Upper lobe of right lung (tissue), 1 donor: ENCODE results near the gene NKPD1. TPM values are rescaled to one million over a fixed set of nuclear protein-coding genes. Genes with fewer than 3 reads are reported as not detected.

Experiments
- ATAC-seq: fragments of 200-7000 bp; cut with Tn5 transposase; one replicate; pipeline ENCODE4 v1.9.1; 2020; ENCODE audit warnings: mild to moderate bottlenecking, moderate library complexity
- DNase-seq: peaks from one replicate; pipeline ENCODE4 v3.0.0-alpha.2; 2020
- H3K27ac ChIP-seq: fragments of 200-600 bp; one replicate; pipeline ENCODE4 v1.8.0; 2022
- H3K27me3 ChIP-seq: fragments of 200-600 bp; one replicate; pipeline ENCODE4 v1.8.0; 2022; ENCODE audit warnings: mild to moderate bottlenecking
- H3K36me3 ChIP-seq: fragments of 200-600 bp; one replicate; pipeline ENCODE4 v1.8.0; 2022
- H3K4me1 ChIP-seq: fragments of 200-600 bp; one replicate; pipeline ENCODE4 v1.8.0; 2022
- H3K4me3 ChIP-seq: fragments of 200-600 bp; one replicate; pipeline ENCODE4 v1.8.0; 2022; ENCODE audit warnings: mild to moderate bottlenecking
- H3K9me3 ChIP-seq: fragments of 200-600 bp; one replicate; pipeline ENCODE4 v1.8.0; 2022
- intact Hi-C: fragments of 100-400 bp; cut with DNase I; formaldehyde crosslinking; loops from one replicate; pipeline ENCODE4 v1.11.0; 2022
- total RNA-seq: library from RNA; stranded (reverse); fragmentation: NEBNext Ultra II Directional; extraction: Animal tissue kit (Norgen Biotek cat#: 25700); gene quantifications from one replicate; pipeline ENCODE4 v1.2.1, GENCODE V29; 2021
- TF ChIP-seq, protein P1 (sequence below): fragments of 200-600 bp; IDR thresholded peaks from one replicate; pipeline ENCODE4 v1.8.0; 2022; ENCODE audit warnings: antibody characterized with exemption
- donor health status: DM: no; HTN: yes; CAD: no; lungs with severe emphysema.

Gene NKPD1
- total RNA-seq, 1 donor from 2014 or later = not detected

DNA sequence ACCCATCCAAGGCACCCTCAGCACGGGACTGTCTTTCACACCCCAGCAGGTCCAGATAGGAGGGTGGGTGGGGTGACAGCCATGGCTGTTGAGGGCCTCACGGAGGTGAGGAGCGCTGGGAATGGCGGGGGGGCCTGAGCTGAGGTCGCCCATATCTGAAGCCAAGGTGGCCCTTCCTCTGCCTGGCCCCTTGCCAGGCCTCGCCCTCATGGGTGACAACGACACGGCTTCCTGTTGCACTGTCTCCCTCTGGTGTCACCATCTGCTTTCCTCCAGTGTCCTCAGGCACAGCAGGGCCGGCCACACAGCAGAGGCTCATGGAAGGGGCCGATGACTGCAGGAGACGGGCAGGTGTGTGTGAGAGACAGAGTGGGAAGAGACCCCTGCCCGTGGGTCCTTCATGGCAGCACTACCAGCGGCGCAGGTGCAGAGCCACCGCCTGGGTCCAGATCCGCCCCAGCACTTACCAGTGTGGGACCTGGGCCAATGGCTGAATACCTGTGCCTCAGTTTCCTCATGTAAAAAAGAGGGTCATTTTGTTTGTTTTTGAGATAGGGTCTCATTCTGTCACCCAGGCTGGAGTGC, 8.1 kb upstream of the NKPD1 start:
- no peak for DNase-seq
- Histone ChIP-seq H3K9me3 (no peaks in the 10 kb centered on the region), H3K4me1 (peaks cover 29% of the 10 kb centered on the region), H3K27me3 (no peaks in the 10 kb centered on the region), H3K27ac (no peak overlapping the region), H3K4me3 (no peak overlapping the region), H3K36me3 (no peaks in the 10 kb centered on the region)
- TF ChIP-seq, protein P1, sequence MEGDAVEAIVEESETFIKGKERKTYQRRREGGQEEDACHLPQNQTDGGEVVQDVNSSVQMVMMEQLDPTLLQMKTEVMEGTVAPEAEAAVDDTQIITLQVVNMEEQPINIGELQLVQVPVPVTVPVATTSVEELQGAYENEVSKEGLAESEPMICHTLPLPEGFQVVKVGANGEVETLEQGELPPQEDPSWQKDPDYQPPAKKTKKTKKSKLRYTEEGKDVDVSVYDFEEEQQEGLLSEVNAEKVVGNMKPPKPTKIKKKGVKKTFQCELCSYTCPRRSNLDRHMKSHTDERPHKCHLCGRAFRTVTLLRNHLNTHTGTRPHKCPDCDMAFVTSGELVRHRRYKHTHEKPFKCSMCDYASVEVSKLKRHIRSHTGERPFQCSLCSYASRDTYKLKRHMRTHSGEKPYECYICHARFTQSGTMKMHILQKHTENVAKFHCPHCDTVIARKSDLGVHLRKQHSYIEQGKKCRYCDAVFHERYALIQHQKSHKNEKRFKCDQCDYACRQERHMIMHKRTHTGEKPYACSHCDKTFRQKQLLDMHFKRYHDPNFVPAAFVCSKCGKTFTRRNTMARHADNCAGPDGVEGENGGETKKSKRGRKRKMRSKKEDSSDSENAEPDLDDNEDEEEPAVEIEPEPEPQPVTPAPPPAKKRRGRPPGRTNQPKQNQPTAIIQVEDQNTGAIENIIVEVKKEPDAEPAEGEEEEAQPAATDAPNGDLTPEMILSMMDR = no peak
- no peak for ATAC-seq
- intact Hi-C loops = no loop called here

GRCh38 chr19:45166723-45167252, 6.0 kb upstream of the NKPD1 start:
- no peak overlapping the region for H3K4me3 ChIP-seq
- no peaks in the 10 kb centered on the region for H3K9me3 ChIP-seq
- no peaks in the 10 kb centered on the region for H3K27me3 ChIP-seq
- no peak overlapping the region for H3K27ac ChIP-seq
- TF ChIP-seq, protein P1 = no peak
- ATAC-seq (no peak), DNase-seq (no peak)
- H3K4me1 ChIP-seq = peaks cover 21% of the 10 kb centered on the region
- H3K36me3 ChIP-seq = no peaks in the 10 kb centered on the region
- intact Hi-C loops = no loop called here

DNA sequence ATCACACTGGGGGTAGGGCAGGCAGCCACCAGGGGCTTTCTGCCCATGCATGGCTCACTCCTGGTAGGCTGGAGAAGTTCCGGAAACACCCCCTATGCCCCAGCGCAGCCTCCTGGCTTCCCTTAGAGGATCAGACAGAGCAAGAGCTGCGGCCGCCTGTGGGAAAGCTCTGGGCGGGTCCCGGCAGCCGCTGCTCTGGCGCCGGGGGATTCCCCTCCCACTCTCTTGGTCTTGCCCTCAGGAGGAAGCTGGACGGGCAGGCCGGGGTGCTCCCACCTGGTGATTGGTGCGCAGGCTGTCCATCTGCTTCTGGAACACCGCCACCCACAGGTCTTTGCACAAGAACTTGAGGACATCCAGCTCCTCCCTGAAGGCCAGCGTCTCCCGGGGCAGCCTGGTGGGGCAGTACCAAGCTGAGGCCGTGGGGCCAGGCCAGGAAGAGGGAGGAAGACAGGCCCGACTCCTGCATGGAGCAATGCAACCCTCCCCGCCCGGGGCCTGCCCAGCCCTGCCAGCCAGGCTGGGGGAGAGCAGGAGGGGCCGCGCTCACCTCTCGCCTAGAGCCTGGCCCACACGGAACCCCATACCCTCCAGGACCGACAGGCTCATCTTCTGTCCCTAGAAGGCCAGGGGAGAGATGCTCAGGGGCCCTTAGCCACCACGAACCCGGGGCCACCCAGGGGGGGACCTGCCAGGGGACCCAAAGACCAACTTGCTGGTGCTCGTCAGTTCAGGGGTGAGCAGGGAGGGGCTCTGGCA, 4.0 kb upstream of the NKPD1 start:
- Histone ChIP-seq H3K4me1 (peaks cover 11% of the 10 kb centered on the region), H3K4me3 (no peak overlapping the region), H3K36me3 (no peaks in the 10 kb centered on the region), H3K9me3 (no peaks in the 10 kb centered on the region), H3K27me3 (peaks cover 12% of the 10 kb centered on the region), H3K27ac (no peak overlapping the region)
- TF ChIP-seq, protein P1 = no peak
- intact Hi-C loops = no loop called here
- ATAC-seq = peak; percentile 80
- DNase-seq = peak; percentile 89

DNA sequence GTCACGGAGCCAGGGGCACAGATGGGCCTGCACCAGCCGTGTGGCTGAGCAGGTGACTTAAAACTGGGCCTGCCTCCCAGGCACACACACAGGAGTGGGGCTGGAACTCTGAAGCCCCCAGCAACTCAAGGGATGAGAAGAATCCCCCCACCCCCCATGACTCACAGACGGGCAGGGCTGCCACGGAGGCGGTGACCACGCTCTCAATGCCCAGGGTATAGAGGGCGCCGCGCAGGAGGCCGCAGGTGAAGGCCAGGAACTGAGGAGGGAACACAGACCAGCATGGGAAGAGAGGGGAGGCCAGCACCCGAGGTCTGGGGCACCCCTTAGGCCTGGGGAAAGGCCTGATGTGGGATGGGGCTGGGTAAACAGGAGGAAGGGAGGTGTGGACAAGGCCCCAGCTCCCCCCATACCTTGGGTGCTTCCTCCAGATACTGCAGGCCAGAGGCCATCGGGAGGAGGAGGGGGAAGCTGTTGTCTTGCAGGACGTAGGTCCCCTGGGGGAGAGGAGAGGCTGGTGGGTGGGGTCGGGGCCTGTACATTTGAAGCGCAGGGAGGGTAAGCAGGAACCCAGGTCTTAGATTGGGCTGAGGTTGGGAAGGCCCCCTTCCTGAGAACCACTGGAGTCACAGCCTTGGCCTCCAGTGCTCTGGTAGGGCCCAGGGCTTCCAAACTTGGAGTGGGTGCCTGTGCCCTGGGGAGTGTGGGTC, 3.1 kb upstream of the NKPD1 start:
- TF ChIP-seq, protein P1 = no peak
- no peak for ATAC-seq
- Histone ChIP-seq H3K4me3 (no peak overlapping the region), H3K27ac (no peak overlapping the region), H3K36me3 (no peaks in the 10 kb centered on the region), H3K4me1 (peaks cover 11% of the 10 kb centered on the region), H3K9me3 (no peaks in the 10 kb centered on the region), H3K27me3 (peaks cover 18% of the 10 kb centered on the region)
- no peak for DNase-seq
- intact Hi-C loops = no loop called here

- Histone ChIP-seq H3K9me3 (no peaks in the 10 kb centered on the region), H3K27ac (no peak overlapping the region), H3K4me3 (no peak overlapping the region), H3K36me3 (no peaks in the 10 kb centered on the region), H3K4me1 (peaks cover 11% of the 10 kb centered on the region), H3K27me3 (peaks cover 26% of the 10 kb centered on the region)
- intact Hi-C loops = no loop called here
- ATAC-seq (no peak), DNase-seq (no peak)
- TF ChIP-seq, protein P1 = no peak
Observed at GRCh38 chr19:45163156-45163555, 2.4 kb upstream of the NKPD1 start.
